AG08395 (cell line): ENCODE results near the gene GNG13.
"Not testable (repeated sequence)": the region's sequence is repeated elsewhere in the genome, so short reads cannot be mapped to it uniquely, and the experiment has no call there.

ENCODE experiments used
- DNase-seq: peaks from one replicate; pipeline ENCODE4 v3.0.0; 2012; ENCODE audit warnings: mixed read lengths, low spot score

The GNG13 gene

DNA sequence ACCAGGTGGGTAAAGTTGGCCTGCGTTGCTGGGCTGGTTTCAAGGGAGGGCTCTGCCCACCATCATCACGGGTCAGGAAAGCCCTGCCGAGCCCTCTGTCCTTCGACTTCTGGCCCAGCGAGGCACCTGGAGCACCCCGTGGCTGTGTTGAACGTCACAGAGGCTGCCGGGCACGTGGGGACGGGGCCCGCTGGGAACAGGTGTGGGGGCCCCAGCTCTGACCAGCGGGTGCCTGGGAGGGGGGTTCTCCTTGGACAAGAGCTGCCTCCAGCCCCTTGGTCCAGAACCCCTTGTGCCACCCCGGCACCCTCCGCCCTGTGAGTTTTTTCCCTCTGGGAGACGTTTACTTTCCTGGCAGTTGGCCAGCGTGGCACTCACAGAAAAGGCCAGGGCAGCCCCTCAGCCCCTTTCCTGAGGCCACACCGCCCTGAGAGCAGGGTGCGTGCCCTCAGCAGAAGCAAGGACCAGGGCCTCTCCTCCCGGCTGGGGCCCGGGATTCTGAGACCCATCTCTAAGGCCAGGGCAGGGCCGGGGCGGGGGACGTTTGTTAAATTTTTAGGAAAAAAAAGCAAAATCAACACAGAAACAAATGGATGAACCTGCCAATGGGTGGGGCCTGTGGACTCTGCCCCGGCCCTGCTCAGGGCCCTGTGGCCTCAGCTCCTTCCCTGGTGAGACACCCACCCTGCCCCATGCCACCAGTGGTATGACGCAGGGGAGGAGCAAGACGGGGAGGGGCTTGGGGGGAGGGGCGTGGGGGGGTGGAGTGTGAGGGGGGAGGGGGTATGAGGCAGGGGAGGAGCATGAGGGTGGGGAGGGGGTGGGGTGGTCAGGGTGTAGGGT is 31.3 kb upstream of the GNG13 start:
- DNase-seq, result no peak

DNA sequence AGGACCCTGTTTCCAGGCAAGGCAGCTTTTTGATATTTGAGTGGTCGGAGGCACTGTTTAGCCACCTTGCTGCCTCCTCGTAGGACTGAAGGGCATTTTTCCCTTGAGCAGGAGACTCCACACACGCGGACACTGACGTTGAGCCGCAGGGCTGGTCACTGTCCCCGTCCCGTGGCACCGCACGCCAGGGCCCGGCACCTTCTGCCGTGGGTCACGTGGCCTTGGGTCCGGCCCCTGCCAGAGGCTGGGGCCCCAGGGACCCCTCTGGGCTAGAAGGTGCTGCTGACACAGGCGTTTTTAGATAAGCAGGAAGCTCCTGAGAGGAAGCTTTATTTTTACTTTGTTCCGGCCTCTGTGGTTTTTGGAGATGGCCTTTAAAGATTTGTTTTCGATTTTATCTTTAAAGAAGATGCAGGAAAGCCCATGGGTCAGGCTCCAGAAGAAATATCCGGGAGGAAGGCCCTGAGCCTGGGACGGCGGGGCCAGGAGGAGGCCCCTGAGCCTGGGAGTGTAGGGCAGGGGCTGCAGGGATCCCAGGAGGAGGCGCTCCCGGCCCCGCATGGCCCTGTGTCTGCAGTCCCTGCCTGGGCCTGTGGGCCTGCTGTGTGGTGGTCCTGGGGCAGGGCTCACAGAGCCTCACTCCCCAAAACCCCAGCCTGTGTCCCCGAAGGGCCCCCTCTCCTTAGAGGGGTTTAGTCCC is 30.5 kb upstream of the GNG13 start:
- DNase-seq, result no peak

DNA sequence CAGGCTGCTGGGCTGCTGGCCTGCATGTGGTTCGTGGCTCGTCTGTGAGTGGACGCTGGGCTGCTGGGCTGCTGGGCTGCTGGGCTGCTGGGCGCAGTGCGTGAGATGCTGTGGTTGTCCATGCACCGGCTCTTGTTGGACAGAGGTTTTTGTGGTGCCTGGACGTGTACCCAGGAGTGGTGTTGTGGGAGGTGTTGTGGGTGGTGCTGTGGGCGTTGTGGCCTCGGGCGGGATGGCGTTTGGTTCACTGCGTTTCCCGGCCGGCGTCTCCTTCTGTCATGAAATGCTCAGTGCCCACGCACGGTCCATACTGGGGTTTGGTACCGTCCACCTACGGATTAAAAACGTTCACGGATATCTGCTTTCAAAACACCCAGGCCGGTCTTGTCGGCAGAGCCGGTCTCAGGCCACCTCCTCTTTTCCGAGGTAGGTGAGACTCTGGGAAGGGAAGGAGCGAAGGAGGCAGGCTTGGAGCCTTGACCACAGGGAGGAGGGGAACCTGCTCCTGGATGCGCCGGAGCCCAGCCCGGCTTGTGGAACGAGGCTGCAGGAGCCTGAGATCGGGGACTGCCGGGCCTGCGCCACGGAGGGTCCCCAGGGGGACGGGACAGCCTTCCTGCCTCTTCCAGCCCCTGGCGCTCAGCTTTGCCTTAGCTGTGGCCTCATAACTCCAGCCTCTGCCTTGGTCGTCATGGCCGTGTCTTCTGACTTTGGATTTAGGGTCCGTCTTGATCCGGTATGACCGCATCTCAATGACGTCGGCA is 29.8 kb upstream of the GNG13 start:
- DNase-seq, result no peak

DNA sequence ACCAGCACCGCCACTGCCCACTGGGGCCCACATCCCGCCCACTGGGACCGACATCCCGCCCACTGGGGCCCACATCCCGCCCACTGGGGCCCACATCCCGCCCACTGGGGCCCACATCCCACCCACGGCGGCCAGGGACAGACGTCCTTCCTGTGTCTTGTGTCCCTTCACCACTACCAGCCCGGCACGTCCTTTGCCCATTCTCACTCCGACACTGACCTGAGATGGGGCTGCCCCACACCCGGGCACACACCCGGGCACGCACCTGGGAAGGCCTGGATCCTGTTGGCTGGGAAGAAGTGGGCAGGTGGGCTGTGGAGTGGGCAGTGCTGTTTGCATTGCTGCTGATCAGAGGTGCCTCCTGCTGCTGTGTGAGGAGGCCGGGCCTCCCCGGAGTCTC is 28.4 kb upstream of the GNG13 start:
- no peak for DNase-seq

DNA sequence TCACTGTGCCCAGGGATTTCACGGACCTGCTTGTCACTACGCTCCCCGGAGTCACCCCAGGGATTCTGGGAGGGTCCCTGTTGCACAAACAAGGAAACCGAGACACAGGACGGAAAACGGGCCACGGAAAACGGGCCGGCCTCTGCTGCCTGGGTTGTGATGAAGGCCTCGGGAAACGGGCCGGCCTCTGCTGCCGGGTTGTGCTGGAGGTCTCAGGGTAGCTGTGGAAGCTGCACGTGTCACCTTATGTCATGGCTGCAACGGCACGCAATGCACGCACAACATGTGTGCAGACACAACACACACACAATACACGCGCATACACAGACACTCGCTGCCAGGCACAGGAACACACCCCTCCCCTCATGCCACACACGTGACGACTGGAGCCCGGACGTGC is 27.0 kb upstream of the GNG13 start:
- no peak for DNase-seq

DNA sequence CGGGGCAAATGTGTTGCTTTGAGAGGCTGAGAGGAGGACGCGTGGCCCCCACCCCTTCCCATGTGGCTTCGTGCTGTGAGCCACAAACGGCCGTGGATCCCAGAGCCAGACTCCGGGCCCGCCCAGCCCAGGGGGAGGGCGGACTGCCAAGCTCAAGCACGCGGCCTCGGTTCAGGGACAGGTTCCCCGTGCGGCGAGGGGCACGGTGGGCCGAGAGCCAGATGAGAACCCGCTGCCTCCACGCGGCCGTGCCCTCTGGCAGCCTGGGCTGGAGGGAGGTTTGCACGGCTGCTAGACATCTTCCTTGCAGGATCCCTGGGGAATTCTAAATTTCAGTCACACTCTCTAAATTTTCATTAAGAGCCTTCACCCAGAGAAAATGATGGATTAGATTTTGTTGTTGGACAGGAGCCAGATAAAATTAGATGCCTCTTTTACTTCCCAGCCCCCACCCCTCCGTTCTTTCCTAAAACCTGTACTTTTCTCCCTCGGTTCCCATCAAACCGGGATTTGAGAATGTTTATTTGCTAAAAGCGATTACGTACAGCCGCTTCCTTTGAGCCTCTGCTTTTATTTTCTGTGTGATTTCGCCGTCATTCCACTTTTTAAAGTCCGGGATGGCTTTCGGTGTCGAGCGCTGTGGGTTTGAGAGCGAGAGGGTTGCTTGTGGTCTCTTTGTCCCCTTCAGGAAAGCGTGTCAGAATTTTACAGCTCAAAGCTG is 25.0 kb upstream of the GNG13 start:
- DNase-seq, result peak; percentile 55

DNA sequence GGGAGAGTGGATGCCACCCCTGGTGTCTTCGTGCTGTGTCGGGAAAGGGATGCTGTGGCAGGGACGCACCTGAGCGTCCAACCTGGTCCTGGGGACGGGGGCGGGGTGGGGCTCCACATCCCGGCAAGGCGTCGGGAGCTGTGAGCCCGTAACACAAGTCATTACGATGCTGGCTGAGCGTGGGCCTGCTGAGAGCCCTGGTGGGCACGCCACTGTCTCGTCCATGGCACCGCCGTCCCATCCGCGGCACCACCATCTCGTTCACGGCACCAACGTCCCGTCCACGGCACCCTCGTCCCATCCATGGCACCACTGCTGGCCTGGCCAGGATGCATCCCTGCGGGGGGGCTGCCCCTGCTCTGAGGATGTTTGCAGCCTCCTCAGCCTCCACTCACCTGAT is 24.1 kb upstream of the GNG13 start:
- no peak for DNase-seq

DNA sequence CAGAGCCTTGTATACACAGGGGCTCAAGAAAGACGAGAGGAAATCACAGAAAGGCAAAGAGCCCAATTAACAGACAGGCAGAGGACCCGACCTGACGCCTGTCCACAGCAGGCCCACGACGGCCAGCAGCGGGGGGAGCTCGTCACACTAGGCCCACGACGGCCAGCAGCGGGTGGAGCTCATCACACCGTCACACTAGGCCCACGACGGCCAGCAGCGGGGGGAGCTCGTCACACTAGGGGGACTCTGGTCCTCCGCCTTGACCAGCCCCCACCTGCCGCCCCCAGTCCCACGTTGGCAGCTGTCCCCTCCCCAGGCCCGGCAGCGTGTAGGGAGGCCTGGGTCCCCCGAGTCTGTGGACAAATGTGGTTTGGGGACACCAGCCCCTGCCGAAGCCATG is 23.7 kb upstream of the GNG13 start:
- DNase-seq, result no peak

DNA sequence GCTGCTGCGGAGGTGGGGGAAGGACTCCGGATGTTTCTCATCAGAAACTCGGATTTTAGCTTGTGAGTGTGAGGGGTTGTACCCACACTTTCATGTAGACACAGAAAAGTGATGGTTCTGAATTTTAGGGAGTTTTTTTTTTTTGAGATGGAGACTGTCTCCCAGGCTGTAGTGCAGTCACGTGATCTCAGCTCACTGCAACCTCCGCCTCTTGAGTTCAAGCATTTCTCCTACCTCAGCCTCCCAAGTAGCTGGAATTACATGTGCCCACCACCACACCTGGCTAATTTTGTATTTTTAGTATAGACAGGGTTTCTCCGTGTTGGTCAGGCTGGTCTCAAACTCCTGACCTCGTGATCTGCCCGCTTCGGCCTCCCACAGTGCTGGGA is 22.4 kb upstream of the GNG13 start:
- no peak for DNase-seq

DNA sequence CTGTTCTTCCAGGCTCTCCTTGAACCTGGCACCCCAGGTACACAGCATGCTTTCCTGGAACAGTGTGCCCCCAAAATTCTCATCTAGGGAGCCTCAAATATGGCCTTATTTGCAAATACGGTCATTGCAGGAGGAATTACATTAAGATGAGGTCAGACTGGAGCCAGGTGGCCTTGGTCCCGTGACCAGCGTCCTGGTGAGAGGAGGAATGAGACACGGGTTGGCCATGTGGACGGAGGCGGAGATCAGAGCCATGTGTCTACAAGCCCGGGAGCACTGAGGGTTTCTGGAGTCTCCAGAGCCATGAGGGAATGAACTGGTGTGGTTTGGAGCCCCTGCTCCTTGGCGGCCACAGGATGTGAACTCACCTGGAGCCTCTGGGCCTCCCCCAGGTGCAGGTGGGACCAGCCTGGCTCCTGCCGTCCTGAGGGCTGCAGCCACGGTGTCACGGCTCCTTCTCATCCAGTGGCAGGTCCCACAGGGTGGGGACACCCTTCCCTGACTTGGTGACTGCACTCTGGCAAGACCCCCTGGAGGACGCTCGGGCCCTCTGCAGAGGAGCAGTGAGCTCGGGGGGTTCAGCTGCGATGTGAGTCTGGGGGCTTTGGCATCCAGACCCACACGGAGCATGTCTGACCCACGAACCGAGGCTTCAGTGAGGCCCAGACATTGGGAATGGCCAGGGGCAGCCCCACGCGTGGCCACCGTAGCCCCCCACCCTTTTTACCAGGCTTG is 21.8 kb upstream of the GNG13 start:
- no peak for DNase-seq

DNA sequence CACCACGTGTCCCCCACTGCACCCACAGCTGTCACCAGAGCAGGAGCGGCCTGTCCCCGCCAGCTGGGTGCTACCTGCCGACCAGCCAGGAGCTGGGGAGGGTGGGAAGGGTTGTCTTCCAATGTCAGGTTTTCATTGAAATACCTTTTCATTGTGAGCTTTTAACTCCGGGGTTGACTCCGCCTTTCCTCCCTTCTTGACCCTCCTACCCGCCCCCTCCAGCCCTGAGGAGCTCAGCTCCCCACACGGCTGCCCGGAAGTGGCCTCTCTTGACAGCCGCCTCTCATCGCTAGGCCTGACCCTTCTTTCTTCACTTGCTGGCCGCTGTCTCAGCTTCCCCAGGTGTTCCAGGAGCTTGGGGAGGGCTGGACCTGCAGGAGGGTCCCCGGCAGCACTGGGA is 21.2 kb upstream of the GNG13 start:
- no peak for DNase-seq

DNA sequence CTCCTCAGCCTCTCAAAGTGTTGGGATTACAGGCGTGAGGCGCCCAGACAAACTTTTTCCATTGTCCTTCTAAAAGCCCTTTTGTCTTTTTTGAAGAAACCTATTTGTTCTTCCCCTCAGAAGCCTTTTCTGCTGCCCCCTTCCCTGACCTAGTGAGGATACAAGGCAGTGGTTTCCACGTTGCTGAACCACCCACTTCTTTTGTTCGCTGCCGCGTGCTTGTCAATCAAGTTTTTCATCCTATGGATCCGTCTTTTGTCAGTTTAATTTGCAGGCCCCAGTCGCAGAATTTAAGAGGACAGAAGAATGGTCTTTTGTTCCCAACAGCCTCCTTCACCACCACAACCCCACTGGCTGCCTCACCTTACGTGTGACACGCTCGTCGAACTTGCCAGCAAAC is 20.2 kb upstream of the GNG13 start:
- no peak for DNase-seq

DNA sequence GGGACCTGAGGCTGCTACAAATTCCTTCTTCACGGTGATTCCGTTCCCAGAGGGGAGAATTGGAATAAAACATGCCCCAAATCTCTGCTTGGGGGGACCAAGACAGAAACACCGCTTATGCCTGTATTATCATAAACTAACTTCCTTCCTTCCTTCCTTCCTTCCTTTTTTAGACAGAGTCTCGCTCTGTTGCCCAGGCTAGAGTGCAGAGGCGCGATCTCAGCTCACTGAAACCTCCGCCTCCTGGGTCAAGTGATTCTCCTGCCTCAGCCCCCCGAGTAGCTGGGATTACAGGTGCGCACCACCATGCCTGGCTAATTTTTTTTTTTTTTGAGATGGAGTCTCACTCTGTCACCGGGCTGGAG is 19.5 kb upstream of the GNG13 start:
- not testable (repeated sequence) for DNase-seq

DNA sequence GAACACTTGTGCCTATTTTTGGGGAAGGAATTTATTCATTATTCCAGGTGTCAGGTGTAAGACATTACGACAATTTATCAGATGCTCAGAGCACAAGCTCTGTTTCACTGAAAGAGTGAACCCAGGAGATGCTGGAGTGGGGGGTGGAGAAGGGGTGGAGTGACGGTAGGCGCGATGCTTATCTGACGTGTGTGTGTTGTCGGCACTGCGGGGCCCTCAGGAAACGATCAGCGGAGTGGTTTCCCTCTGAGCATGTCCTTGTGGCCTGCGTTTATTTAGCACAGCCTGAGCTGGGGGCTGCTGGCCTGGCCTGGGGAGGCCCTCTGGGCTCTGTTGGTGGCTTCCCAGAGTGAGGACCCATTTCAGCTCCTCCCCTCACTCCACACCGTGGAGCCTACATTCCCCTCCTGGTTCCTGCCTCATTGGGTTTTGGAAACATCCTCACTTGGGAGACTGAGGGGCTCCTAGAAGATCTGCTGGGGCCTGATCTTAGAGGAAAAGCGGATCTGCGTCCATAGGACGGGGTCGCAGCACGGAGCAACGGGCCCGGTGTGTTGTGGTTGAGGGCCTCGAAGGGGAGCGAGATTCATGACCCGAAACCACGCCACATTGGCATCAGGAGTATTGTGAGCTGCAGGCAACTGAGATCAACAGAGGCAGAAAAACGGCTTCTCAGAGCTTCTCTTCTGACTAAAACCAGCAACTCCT is 19.0 kb upstream of the GNG13 start:
- no peak for DNase-seq

DNA sequence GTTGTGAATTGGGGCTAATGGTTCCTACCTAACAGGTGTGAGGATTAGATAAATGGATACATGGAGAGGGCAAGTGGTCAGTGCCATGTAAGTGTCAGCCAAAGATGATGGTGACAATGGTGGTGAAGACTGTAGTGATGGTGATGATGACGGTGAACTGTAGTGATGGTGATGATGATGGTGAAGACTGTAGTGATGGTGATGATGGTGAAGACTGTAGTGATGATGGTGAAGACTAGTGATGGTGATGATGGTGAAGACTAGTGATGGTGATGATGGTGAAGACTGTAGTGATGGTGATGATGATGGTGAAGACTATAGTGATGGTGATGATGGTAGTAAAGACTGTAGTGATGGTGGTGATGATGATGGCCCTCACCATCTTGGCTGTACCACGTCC is 18.1 kb upstream of the GNG13 start:
- no peak for DNase-seq

DNA sequence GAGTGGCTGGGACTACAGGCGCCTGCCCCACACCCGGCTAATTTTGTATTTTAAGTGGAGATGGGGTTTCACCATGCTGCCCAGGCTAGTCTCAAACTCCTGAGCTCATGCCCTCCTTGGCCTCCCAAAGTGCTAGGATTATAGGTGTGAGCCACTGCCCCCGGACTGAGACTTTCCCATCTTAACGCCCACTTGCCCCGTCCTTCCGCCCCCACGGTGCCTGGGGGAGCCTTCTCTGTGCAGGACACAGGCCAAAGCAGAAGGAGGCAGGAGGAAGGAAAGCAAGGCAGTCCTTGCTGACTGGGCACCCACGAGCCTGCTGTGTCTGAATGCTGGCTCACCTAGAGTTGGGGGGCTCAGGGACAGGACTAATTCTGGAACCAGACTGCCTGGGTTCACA is 17.6 kb upstream of the GNG13 start:
- DNase-seq, result no peak

DNA sequence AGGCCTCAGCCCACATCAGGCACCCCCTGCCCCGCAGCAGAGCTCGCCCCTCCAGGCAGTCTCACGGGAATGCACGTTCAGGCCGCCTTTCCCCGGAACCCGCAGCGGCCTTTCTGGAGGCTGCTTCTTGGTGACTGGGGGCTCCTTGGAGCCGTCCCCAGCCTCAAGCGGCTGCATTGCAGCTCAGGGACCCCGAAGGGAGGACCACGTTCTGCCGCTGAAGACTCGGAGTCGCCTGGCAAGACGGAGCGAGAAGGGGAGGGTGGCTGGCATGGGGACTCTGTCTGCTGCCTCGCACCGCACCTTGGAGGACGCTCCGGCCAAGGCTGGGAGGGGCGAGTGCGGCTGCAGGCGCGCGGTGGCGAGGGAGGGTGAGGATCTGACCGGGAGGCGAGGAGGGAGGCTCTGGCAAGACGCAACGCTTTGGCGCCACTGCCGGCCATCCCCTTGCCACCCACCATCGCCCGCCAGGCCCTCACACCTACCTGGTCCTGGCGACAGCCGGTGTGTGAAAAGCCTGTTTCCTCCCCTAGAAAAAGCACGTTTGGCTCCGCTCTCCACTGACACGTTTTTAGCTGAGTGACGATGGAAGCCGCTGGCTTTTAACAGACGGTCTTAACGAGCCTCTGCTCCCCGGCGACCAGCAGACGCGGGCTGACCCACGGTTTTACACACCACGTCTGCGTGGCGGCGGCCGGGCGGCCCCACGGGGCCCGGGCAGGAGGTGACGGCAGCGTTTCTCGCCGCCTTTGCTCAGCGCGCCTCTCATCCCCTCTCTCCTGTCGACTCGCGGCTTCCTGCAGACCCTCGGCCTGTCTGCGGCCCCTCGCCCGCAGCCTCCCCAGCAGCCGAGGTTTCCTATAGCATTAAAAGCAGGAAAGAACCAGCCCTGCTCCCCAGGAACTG is 16.7 kb upstream of the GNG13 start:
- DNase-seq, result no peak

DNA sequence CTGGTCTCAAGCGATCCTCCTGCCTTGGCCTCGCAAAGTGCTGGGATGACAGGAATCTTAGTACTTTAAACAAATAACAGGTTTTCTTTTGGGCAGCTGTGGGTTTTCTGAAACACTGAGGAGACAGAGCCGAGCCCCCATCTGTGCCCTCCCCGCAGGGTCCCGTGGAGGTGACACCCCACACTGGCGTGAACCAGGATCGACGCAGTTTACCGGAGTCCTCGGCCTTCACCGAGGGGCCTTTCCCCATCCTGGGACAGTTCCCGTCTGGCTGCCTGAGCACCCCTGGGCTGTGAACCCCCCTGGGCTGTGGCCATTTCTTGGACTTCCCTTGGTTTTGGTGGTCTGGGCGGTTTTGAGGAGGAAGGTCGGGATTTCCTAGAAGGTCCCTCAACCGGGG is 15.3 kb upstream of the GNG13 start:
- no peak for DNase-seq

DNA sequence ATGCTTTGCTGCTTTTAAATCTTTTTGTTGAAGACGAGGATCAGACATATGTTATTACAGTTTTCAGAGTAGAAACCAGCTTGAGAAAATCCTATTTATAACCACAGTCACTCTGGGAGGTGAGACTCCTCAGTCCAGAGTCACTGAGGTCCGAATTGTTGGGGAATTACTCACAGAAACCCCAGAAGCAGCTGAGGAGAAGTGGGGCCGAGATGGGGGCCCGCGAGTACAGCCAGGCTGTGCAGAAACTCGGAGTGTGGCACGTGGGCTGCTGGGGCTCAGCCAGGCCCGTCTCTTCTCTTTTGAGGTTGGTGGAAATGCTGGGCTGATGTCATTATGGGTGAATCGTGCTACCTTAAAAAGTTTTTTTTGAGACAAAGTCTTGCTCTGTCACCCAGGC is 14.4 kb upstream of the GNG13 start:
- DNase-seq, result peak; percentile 54

DNA sequence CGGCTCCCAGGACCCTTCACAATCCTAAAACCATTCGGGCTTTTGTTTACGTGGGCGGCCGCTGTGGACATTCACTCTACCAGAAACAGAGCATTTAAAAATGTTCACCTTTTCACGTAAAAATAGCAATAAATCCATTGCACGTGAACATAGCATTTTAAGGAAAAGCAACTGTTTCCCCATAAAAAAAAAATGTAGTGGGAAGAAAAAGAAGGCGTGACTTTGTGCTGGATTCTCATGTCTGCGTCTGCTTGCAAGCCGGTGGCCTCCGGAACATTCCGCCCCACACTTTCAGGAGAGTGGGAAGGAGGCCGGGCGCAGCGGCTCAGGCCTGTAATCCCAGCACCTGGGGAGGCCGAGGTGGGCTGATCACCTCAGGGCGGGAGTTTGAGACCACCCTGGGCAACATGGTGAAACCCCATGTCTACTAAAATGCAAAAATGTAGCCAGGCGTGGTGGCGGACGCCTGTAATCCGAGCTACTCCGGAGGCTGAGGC is 13.4 kb upstream of the GNG13 start:
- DNase-seq, result no peak
